HCT116 (cell line): ENCODE data around the gene PODN. TPM values are rescaled to one million over a fixed set of nuclear protein-coding genes. Genes with fewer than 3 reads are reported as not detected.

Source experiments
- ATAC-seq: fragments of 200-7000 bp; cut with Tn5 transposase; 2 replicates; pipeline ENCODE4 v1.9.1; 2020; ENCODE audit warnings: mild to moderate bottlenecking, moderate library complexity
- BruUV-seq: library from RNA; stranded (reverse); fragments of 400-500 nt; replicated peaks from 2 replicates; lab custom pipeline; 2021; lab: Mats Ljungman, UMichigan
- CTCF ChIA-PET: fragments of 300-600 bp; sonication (Branson Sonifier 250); formaldehyde crosslinking; loops from one replicate; lab custom pipeline; 2021; ENCODE audit warnings: antibody characterized with exemption; lab: Charles Lee
- POLR2A ChIA-PET: fragments of 300-600, 350-600 bp; sonication (Branson Sonifier 250); formaldehyde crosslinking; loops from one replicate; lab custom pipeline; 2021; ENCODE audit warnings: antibody characterized with exemption; lab: Charles Lee
- RAD21 ChIA-PET, 2 experiments: fragments of 300-600 bp; sonication (Branson Sonifier 250); formaldehyde crosslinking; loops; one replicate each; lab custom pipeline; 2023; ENCODE audit warnings: low total read pairs in 2 of 2; ENCODE audit not compliant: uncharacterized antibody in 2 of 2, unreplicated experiment in 2 of 2, low non-redundant PET in 1 of 2; lab: Charles Lee
- DNase-seq: peaks from one replicate; pipeline ENCODE4 v3.0.0-alpha.2; 2010; ENCODE audit warnings: low read depth, low spot score
- H2AFZ ChIP-seq: fragments of 200-600 bp; shearing (Covaris generic), sonication (generic); 2 replicates; pipeline ENCODE4 v1.6.1; 2017; ENCODE audit warnings: low read depth, mixed run types, mixed read lengths, antibody characterized with exemption, low read length; ENCODE audit not compliant: poor library complexity, severe bottlenecking
- H3K27ac ChIP-seq: 2 replicates; pipeline ENCODE4 v1.5.1; 2012; ENCODE audit warnings: low read depth, low read length
- H3K27me3 ChIP-seq: fragments of 200-600 bp; sonication (generic); 2 replicates; pipeline ENCODE4 v1.6.1; 2016; ENCODE audit warnings: mixed run types, low read length, mixed read lengths; ENCODE audit not compliant: insufficient read depth
- H3K36me3 ChIP-seq, 2 experiments: fragments of 200-500 bp in 1 of 2; fragments of 200-600 bp in 1 of 2; sonication (Bioruptor generic) in 1 of 2; sonication (generic) in 1 of 2; 2 replicates each; pipeline versions ENCODE4 v1.5.1 to v1.6.1; 2014 to 2016; ENCODE audit warnings: low read length in 2 of 2, inconsistent platforms in 1 of 2, mixed read lengths in 1 of 2, mixed run types in 1 of 2; ENCODE audit not compliant: insufficient read depth in 2 of 2, control insufficient read depth in 1 of 2
- H3K4me1 ChIP-seq, 2 experiments: fragments of 200-600 bp in 1 of 2; sonication (generic) in 1 of 2; 2 replicates each; pipeline versions ENCODE4 v1.5.1 to v1.6.1; 2012 to 2017; ENCODE audit warnings: low read length in 2 of 2, inconsistent platforms in 1 of 2, mild to moderate bottlenecking in 1 of 2, mixed read lengths in 1 of 2, mixed run types in 1 of 2, moderate library complexity in 1 of 2; ENCODE audit not compliant: insufficient read depth in 2 of 2, control insufficient read depth in 1 of 2
- H3K4me2 ChIP-seq: fragments of 200-600 bp; sonication (generic); 2 replicates; pipeline ENCODE4 v1.6.1; 2017; ENCODE audit warnings: mixed run types, low read length, mixed read lengths
- H3K4me3 ChIP-seq, 2 experiments: fragments of 200-600 bp in 1 of 2; sonication (generic) in 1 of 2; replicated peaks in 1 of 2; 2 replicates each; pipeline ENCODE4 v1.5.1; 2011 to 2016; ENCODE audit warnings: low read length in 2 of 2, control low read depth in 1 of 2, low read depth in 1 of 2, mild to moderate bottlenecking in 1 of 2, mixed read lengths in 1 of 2, mixed run types in 1 of 2
- H3K79me2 ChIP-seq: fragments of 200-600 bp; sonication (generic); 2 replicates; pipeline ENCODE4 v1.6.1; 2017; ENCODE audit warnings: mild to moderate bottlenecking, mixed run types, low read length, moderate library complexity, mixed read lengths; ENCODE audit not compliant: insufficient read depth
- H3K9ac ChIP-seq: fragments of 200-600 bp; sonication (generic); 2 replicates; pipeline ENCODE4 v1.6.1; 2016; ENCODE audit warnings: low read length, mixed read lengths
- H3K9me2 ChIP-seq: fragments of 200-600 bp; sonication (generic), shearing (Covaris generic); 2 replicates; pipeline ENCODE4 v1.6.1; 2017; ENCODE audit warnings: mixed run types, mild to moderate bottlenecking, moderate library complexity; ENCODE audit not compliant: insufficient read depth
- H3K9me3 ChIP-seq, 2 experiments: fragments of 200-500 bp in 1 of 2; fragments of 200-600 bp in 1 of 2; sonication (Bioruptor generic) in 1 of 2; sonication (generic) in 1 of 2; 2 replicates each; pipeline ENCODE4 v1.6.1; 2014 to 2017; ENCODE audit warnings: low read length in 2 of 2, mixed read lengths in 2 of 2, inconsistent platforms in 1 of 2, low read depth in 1 of 2, mild to moderate bottlenecking in 1 of 2, mixed run types in 1 of 2, moderate library complexity in 1 of 2; ENCODE audit not compliant: control insufficient read depth in 1 of 2, insufficient read depth in 1 of 2
- H4K20me1 ChIP-seq: fragments of 200-600 bp; sonication (generic), shearing (Covaris generic); 2 replicates; pipeline ENCODE4 v1.6.1; 2017; ENCODE audit warnings: mixed run types, mild to moderate bottlenecking, moderate library complexity; ENCODE audit not compliant: insufficient read depth
- ATF3 ChIP-seq: IDR thresholded peaks from 2 replicates; pipeline ENCODE4 v1.6.1; 2012
- CBX3 ChIP-seq: IDR thresholded peaks from 2 replicates; pipeline ENCODE4 v1.6.1; 2012; ENCODE audit warnings: low read depth
- CEBPB ChIP-seq: IDR thresholded peaks from 2 replicates; pipeline ENCODE4 v1.6.1; 2012; ENCODE audit warnings: low read depth
- CTCF ChIP-seq, 3 experiments: fragments of 200-600 bp in 1 of 3; sonication (generic) in 1 of 3; IDR thresholded peaks in 2 of 3; conservative IDR thresholded peaks in 1 of 3; 2 replicates each; pipeline ENCODE4 v1.5.1; 2012 to 2017; ENCODE audit warnings: low read depth in 2 of 3, low read length in 2 of 3, antibody characterized with exemption in 1 of 3, borderline replicate concordance in 1 of 3, control low read depth in 1 of 3, mild to moderate bottlenecking in 1 of 3, mixed read lengths in 1 of 3, mixed run types in 1 of 3, moderate library complexity in 1 of 3; ENCODE audit not compliant: insufficient read depth in 1 of 3
- EGR1 ChIP-seq: IDR thresholded peaks from 2 replicates; pipeline ENCODE4 v1.6.1; 2012; ENCODE audit warnings: low read depth
- ELF1 ChIP-seq: IDR thresholded peaks from 2 replicates; pipeline ENCODE4 v1.6.1; 2012; ENCODE audit warnings: low read depth, borderline replicate concordance
- EZH2 ChIP-seq: fragments of 200-600 bp; sonication (generic); IDR thresholded peaks from 2 replicates; pipeline ENCODE4 v1.6.1; 2017; ENCODE audit warnings: antibody characterized with exemption, mixed run types
- EZH2phosphoT487 ChIP-seq: fragments of 200-600 bp; IDR thresholded peaks from 2 replicates; pipeline ENCODE4 v1.6.1; 2018; ENCODE audit warnings: antibody characterized with exemption, borderline replicate concordance
- FOSL1 ChIP-seq: IDR thresholded peaks from 2 replicates; pipeline ENCODE4 v1.6.1; 2012; ENCODE audit warnings: low read depth
- JUND ChIP-seq: IDR thresholded peaks from 2 replicates; pipeline ENCODE4 v1.6.1; 2012
- MAX ChIP-seq: IDR thresholded peaks from 2 replicates; pipeline ENCODE4 v1.6.1; 2012
- POLR2A ChIP-seq: IDR thresholded peaks from 2 replicates; pipeline ENCODE4 v1.7.0; 2011; ENCODE audit warnings: borderline replicate concordance; ENCODE audit not compliant: insufficient read depth, insufficient read length; ENCODE audit errors: extremely low read depth
- POLR2AphosphoS5 ChIP-seq: IDR thresholded peaks from 2 replicates; pipeline ENCODE4 v1.6.1; 2011; ENCODE audit warnings: mild to moderate bottlenecking, low read depth, low read length, moderate library complexity
- RAD21 ChIP-seq: IDR thresholded peaks from 2 replicates; pipeline ENCODE4 v1.6.1; 2012; ENCODE audit warnings: low read depth, mild to moderate bottlenecking
- REST ChIP-seq: IDR thresholded peaks from 2 replicates; pipeline ENCODE4 v1.6.1; 2012; ENCODE audit warnings: low read depth
- SIN3A ChIP-seq: IDR thresholded peaks from 2 replicates; pipeline ENCODE4 v1.6.1; 2012; ENCODE audit warnings: low read depth
- TCF7L2 ChIP-seq: IDR thresholded peaks from 2 replicates; pipeline ENCODE4 v1.7.0; 2011; ENCODE audit warnings: borderline replicate concordance, inconsistent platforms; ENCODE audit not compliant: insufficient read depth, insufficient read length; ENCODE audit errors: extremely low read depth
- YY1 ChIP-seq: IDR thresholded peaks from 2 replicates; pipeline ENCODE4 v1.6.1; 2011; ENCODE audit warnings: low read length, low read depth, moderate library complexity, mild to moderate bottlenecking; ENCODE audit not compliant: insufficient replicate concordance; ENCODE audit errors: extremely low read depth
- ZFX ChIP-seq: fragments of 450-650 bp; IDR thresholded peaks from 2 replicates; pipeline ENCODE4 v1.6.1; 2017
- ZNF274 ChIP-seq: fragments of 200-500 bp; sonication (Bioruptor generic); IDR thresholded peaks from 2 replicates; pipeline ENCODE4 v1.6.1; 2014; ENCODE audit warnings: mild to moderate bottlenecking, low read depth, low read length, inconsistent platforms
- intact Hi-C: fragments of 100-400 bp; cut with micrococcal nuclease; formaldehyde crosslinking; loops from 2 replicates; pipeline ENCODE4 v1.10.0; 2022
- total RNA-seq: library from RNA; stranded (reverse); gene quantifications from one replicate; pipeline ENCODE4 v1.2.1, GENCODE V29; 2021; ENCODE audit not compliant: unreplicated experiment

Gene PODN
- total RNA-seq, 1 experiment from 2014 or later = 0.22 TPM

- no peaks in the 10 kb centered on the region for H3K36me3 ChIP-seq
- TF ChIP-seq CBX3 (no peak), TCF7L2 (no peak), REST (no peak), ATF3 (no peak), ZFX (no peak), RAD21 (no peak), POLR2A (no peak), POLR2AphosphoS5 (no peak), CTCF (IDR thresholded peaks at IDR 0.05 in 2 of 3, conservative IDR thresholded peaks at IDR 0.05 in 1 of 3; ENCODE audit: borderline replicate concordance in 1 of 3, insufficient read depth in 1 of 3, low read depth in 2 of 3, low read length in 2 of 3) (no peak), ZNF274 (no peak), EGR1 (no peak), JUND (no peak), FOSL1 (no peak), CEBPB (no peak), SIN3A (no peak), YY1 (no peak), EZH2 (no peak), MAX (no peak), ELF1 (no peak), EZH2phosphoT487 (no peak)
- no peaks in the 10 kb centered on the region for H3K79me2 ChIP-seq
- DNase-seq = no peak
- H4K20me1 ChIP-seq = no peaks in the 10 kb centered on the region
- ChIA-PET RAD21 (no interaction called here), POLR2A (no interaction called here), CTCF (no interaction called here)
- no peak overlapping the region for H3K27ac ChIP-seq
- no peak overlapping the region for H2AFZ ChIP-seq
- peaks cover 4 to 12% of the 10 kb centered on the region in 2 experiments; a peak in 1 of 4 replicates for H3K4me1 ChIP-seq
- no peaks in the 10 kb centered on the region for H3K27me3 ChIP-seq
- no peak overlapping the region for H3K4me2 ChIP-seq
- H3K9me2 ChIP-seq = no peaks in the 10 kb centered on the region
- no peak overlapping the region for H3K9ac ChIP-seq
- no peak overlapping the region for H3K4me3 ChIP-seq
- H3K9me3 ChIP-seq = no peaks in the 10 kb centered on the region
- intact Hi-C loops = no loop called here
- ATAC-seq = no peak
- BruUV-seq = no TSS peak
These were observed 17.1 kb upstream of the PODN start for GRCh38 chr1:53044926-53045325.
